ENCODE data around the gene GRAMD4.

- TF ChIP-seq CTCF (IDR thresholded peaks at IDR 0.05): no peak
- no peak for TF ChIP-seq POLR2A (IDR thresholded peaks at IDR 0.05)
These were observed 13.3 kb upstream of the GRAMD4 start for GRCh38 chr22:46606886-46607285.

Measured in testis (tissue), 2 donors.